Hepatocyte (in vitro differentiated cells): Measurements from ENCODE around the gene ATP13A3.

Source experiments
- EZH2 ChIP-seq: fragments of 200-600 bp; sonication (generic); IDR thresholded peaks from 2 replicates; pipeline ENCODE4 v1.6.1; 2016; ENCODE audit warnings: antibody characterized with exemption, mild to moderate bottlenecking, borderline replicate concordance
- EZH2phosphoT487 ChIP-seq: fragments of 200-600 bp; sonication (generic); IDR thresholded peaks from one replicate; pipeline ENCODE4 v1.6.1; 2018; ENCODE audit warnings: antibody characterized with exemption, mild to moderate bottlenecking, low read depth, moderate library complexity; ENCODE audit not compliant: unreplicated experiment, severe bottlenecking
- TF ChIP-seq, protein P1 (sequence below): fragments of 200-600 bp; sonication (generic); IDR thresholded peaks from 2 replicates; pipeline ENCODE4 v1.5.1; 2016; ENCODE audit warnings: antibody characterized with exemption, mild to moderate bottlenecking; ENCODE audit not compliant: poor library complexity

GRCh38 chr3:194496217-194496919 lies 9.6 kb upstream of the ATP13A3 start:
- TF ChIP-seq, protein P1, sequence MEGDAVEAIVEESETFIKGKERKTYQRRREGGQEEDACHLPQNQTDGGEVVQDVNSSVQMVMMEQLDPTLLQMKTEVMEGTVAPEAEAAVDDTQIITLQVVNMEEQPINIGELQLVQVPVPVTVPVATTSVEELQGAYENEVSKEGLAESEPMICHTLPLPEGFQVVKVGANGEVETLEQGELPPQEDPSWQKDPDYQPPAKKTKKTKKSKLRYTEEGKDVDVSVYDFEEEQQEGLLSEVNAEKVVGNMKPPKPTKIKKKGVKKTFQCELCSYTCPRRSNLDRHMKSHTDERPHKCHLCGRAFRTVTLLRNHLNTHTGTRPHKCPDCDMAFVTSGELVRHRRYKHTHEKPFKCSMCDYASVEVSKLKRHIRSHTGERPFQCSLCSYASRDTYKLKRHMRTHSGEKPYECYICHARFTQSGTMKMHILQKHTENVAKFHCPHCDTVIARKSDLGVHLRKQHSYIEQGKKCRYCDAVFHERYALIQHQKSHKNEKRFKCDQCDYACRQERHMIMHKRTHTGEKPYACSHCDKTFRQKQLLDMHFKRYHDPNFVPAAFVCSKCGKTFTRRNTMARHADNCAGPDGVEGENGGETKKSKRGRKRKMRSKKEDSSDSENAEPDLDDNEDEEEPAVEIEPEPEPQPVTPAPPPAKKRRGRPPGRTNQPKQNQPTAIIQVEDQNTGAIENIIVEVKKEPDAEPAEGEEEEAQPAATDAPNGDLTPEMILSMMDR: no peak
- TF ChIP-seq EZH2 (no peak), EZH2phosphoT487 (no peak)
